NCI-H1105 (cell line): ENCODE data around the gene UCMA.
"Not testable (repeated sequence)": the region's sequence is repeated elsewhere in the genome, so short reads cannot be mapped to it uniquely, and the experiment has no call there.

Experiments
- DNase-seq: peaks from one replicate; lab custom pipeline; 2025; lab: John Stamatoyannopoulos, UW

The UCMA gene, protein sequence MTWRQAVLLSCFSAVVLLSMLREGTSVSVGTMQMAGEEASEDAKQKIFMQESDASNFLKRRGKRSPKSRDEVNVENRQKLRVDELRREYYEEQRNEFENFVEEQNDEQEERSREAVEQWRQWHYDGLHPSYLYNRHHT

GRCh38 chr10:13234172-13234571, at the start of gene UCMA:
TSS of gene UCMA (minus strand) at chr10:13234374. CDS start at chr10:13234258, 116 bp downstream.
- no peak for DNase-seq

DNA sequence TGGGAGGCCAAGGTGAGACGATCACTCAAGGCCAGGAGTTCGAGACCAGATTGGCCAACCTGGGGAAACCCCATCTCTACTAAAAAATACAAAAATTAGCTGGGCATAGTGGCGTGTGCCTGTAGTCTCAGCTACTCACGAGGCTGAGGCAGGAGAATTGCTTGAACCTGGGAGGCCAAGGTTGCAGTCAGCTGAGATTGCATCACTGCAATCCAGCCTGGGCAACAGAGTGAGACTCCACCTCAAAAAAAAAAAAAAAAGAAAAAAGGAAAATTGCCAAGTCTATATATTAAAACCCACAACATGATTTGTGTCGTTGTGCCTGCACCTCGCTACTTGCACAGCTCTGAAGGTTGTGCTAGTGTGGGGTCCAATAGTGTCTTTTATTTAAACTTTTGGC, 48.2 kb upstream of the UCMA start:
- not testable (repeated sequence) for DNase-seq

DNA sequence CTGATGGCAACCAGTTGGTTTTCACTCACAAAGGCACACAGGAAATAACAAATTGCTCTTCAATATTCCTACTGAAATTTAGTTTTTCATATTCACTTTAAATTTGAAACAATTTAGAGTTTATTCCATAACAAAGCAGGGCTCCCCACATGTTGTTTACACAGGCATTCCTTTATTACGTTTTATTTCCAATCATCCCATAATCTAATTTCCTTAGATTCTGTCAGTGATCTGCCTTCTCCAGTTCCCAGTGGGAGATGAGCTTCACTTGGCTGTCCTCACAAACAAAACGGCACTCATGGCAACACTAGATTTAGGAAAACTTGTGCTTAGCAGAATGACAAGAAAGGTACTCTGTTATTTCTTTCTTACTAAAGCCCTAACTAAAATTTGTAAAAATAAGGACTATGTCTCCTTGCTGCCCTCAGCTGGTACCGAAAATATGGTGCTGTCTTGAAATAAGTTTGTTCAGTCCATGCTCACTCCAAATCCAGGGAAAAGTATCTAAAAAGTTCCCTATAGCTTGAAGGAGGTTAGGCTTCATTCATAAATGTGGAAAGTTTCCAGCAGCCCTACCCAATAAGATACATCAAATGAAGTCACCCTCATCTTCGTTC, 42.7 kb upstream of the UCMA start:
- no peak for DNase-seq

- not testable (repeated sequence) for DNase-seq
Measured at GRCh38 chr10:13276146-13276545, 42.0 kb upstream of the UCMA start.

DNA sequence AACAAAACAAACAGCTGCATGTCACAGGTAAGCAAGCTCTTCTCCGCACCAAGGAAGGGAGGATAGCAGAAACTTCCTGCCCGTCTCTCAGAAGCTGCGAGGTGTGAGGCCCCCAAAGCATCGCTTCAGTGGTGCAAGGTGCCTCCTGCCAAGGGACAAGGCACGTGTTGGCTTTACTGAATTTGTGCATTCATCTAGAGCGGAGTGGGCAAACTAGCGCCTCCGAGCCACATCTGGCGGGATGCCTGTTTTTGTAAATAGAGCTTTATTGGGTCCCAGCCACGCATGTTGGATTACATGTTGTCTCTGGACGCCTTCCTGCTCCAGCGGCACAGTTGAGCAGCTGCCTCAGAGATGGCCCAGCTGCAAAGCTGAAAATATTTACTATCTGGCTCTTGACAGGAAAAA, 38.0 kb upstream of the UCMA start:
- peak; percentile 34 for DNase-seq

DNA sequence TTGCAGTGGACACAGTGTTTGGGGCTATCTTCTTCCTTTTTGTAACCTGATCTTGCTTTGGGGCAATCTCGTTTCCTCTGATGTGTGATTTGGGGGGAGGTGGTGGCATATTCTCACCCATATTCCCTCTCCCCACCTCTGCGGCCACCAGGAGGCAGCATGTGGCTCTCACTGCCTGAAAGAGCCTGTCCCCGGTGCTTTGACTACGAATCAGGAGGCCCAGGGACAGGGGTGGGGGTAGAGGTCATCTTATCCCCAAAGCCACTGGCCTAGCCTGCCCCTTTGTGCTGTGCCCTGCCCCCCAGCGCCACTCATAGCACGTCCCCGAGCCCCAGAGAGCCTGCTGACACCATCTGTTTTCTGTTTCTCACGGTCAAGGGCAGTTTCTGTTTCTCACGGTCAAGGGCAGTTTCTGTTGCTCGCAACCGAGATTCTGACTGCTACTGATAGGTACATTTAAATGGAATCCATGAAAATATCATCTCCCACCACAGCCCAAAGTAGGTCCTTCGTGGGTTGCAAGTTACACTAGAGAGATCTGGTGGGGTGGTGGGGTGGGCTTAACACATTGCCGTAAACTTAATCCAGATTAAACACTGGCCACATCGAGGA, 37.5 kb upstream of the UCMA start:
- no peak for DNase-seq

DNA sequence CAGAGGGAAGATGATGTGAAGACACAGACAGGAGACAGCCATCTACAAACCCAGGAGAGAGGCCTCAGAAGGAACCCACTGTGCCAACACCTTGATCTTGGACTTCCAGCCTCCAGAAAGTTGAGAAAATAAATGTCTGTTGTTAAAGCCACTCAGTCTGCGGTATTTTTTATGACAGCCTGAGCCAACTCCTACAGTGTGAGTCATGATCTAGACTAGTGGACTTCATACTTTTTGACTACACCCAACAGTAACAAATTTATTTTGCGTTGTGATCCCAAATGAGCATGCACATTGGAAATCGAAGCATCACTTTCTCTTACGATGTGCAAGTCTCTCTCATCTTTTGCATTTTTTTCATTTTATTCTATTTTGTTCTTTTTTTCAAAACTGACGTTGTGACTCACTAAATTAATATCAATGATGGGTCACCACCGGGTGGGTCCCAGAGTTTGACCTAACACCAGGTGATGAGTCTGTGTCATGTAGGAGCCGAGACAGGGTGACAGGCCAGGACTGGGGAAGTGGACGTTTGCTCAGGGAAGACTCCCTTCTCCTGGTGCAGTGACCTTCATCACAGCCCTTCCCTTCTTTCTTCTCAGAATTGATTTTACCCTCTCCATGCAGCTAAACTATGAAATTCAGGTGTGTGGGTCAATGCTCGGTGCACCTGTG, 36.8 kb upstream of the UCMA start:
- DNase-seq = no peak

- no peak for DNase-seq
Measured at GRCh38 chr10:13268841-13269240, 34.7 kb upstream of the UCMA start.

DNA sequence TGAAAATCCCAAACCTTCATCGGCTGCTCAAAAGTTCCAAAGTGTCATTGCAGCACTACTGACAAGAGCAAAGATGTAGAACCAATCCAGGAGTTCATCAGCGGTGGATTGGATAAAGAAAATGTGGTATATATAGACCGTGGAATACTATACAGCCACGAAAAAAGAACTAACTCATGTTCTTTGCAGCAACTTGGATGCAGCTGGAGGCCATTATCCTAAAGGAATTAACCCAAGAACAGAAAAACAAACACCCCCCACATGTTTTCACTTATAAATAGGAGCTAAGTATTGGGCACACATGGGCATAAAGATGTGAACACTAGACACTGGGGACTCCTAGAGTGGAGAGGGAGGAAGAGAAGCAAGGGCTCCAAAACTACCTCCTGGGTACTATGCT, 34.1 kb upstream of the UCMA start:
- DNase-seq = no peak

DNA sequence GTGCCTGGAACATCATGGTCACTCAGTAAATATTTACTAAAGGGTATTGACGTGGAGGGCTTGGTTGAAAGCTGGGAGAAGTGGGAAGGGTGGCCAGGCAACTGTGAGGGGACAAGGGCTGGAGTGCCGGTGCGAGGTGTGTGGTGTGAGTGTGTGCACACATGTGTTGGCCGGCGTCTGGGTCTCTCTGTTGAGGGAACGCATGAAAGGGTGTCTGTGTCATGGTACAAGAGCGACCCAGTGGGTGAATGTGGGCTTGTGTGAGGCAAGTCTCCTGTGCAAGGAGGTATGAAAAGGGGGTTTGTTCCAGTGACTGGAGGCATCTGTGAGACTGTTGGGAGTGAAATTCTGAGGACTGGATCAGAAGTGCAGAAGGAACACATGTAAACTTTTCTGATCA, 29.4 kb upstream of the UCMA start:
- no peak for DNase-seq

- DNase-seq = no peak
Measured at GRCh38 chr10:13262433-13262832, 28.3 kb upstream of the UCMA start.

- DNase-seq = no peak
Measured at GRCh38 chr10:13257621-13258140, 23.5 kb upstream of the UCMA start.

GRCh38 chr10:13256627-13257026, 22.5 kb upstream of the UCMA start:
- no peak for DNase-seq

GRCh38 chr10:13253726-13254125, 19.6 kb upstream of the UCMA start:
- no peak for DNase-seq

GRCh38 chr10:13247784-13248183, 13.6 kb upstream of the UCMA start:
- no peak for DNase-seq

DNA sequence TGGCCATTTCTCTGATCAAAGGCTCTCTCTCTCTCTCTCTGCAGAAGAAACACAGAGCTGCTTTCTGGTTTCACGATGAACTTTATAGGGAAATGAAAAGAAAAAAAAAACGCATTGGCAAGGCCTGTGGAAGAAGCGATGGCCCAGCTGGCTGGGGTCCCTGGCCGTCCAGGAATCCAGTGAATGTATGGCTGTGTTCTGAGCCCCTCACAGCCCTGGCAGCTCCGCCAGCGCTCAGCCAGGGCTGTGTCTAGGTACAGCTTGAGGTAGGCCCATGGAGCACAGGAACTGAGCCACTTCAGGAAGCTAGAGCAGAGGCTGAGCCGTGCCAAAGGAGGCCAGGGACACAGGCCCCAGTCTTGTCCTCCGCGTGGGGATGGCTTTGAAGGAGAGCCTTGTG, 13.1 kb upstream of the UCMA start:
- no peak for DNase-seq

DNA sequence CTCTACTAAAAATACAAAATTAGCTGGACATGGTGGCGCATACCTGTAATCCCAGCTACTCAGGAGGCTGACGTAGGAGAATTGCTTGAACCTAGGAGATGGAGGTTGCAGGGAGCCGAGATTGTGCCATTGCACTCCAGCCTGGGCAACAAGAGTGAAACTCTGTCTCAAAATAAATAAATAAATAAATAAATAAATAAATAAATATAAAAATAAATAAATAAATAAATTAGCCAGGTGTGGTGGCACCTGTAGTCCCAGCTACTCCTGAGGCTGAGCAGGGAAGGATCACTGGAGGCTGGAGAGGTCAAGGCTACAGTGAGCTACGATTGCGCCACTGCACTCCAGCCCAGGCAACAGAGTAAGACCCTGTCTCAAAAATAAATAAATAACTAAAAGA, 8.1 kb upstream of the UCMA start:
- not testable (repeated sequence) for DNase-seq

DNA sequence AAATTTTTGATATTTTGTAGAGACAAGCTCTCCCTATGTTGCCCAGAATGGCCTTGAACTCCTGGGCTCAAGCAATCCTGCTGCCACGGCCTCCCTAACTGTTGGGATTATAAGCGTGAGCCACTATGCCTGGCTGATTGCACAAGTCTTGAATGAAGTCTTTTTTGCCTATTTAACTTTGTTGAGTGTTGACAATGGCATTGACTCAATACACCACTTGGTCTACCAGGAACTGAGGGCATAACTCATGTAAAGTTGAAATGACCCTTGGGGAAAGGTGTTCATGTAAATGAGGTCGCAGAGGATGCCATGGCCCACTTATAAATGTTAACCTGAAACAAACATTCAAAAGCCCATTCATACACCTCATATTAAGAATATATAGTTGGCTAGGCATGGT, 7.4 kb upstream of the UCMA start:
- no peak for DNase-seq

GRCh38 chr10:13239923-13240322, 5.7 kb upstream of the UCMA start:
- no peak for DNase-seq

- DNase-seq = no peak
Measured at GRCh38 chr10:13238271-13239077, 4.3 kb upstream of the UCMA start.

DNA sequence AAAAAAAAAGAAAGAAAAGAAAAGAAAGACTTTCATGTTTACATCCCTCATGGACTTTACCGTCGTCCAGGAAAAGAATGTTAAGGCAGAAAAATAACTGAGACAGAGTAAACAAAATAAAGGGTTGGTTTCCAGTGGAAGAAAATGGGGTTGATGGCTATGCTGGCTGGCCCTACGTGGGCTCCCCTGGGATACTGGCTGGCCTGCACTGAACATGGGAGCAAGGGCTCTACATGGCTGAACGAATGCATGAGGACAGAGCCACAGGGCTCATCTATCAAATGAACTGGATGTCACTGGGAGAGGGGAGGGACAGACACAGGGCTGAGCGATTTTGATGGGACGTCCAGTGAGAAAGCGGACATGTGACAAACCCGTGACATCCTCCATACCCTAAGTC, 2.5 kb upstream of the UCMA start:
- no peak for DNase-seq

GRCh38 chr10:13234736-13235135, 562 bp upstream of the UCMA start:
- not testable (repeated sequence) for DNase-seq
